H1 (cell line): Measurements from ENCODE around the gene LOX. TPM values are rescaled to one million over a fixed set of nuclear protein-coding genes. Genes with fewer than 3 reads are reported as not detected.

Source experiments
- CTCF ChIA-PET: fragments of 300-600 bp; sonication (Branson Sonifier 250); formaldehyde crosslinking; loops from one replicate; lab custom pipeline; 2021; ENCODE audit not compliant: partially characterized antibody; lab: Charles Lee
- POLR2A ChIA-PET: fragments of 300-600 bp; sonication (Branson Sonifier 250); formaldehyde crosslinking; loops from one replicate; lab custom pipeline; 2021; ENCODE audit warnings: inconsistent platforms; ENCODE audit not compliant: partially characterized antibody; lab: Charles Lee
- DNase-seq, 2 experiments: peaks; one replicate each; pipeline versions ENCODE4 v3.0.0 to v3.0.0-alpha.2; 2010 to 2022; ENCODE audit warnings: low spot score in 2 of 2, low read depth in 1 of 2, mixed read lengths in 1 of 2
- FAIRE-seq: peaks from 2 replicates; lab custom pipeline; 2011; peaks lifted over from hg19 to GRCh38; lab: Jason Lieb, UNC
- H2AFZ ChIP-seq: 2 replicates; pipeline ENCODE4 v1.8.1; 2012; ENCODE audit warnings: low read length, inconsistent platforms
- H2AK5ac ChIP-seq: 2 replicates; pipeline ENCODE4 v1.6.1; 2013; ENCODE audit warnings: low read depth, low read length
- H2BK120ac ChIP-seq: replicated peaks from 2 replicates; pipeline ENCODE3; 2013; ENCODE audit warnings: low read depth, low read length, inconsistent platforms
- H2BK12ac ChIP-seq: 2 replicates; pipeline ENCODE4 v1.6.1; 2013; ENCODE audit warnings: low read depth, low read length
- H2BK15ac ChIP-seq: 2 replicates; pipeline ENCODE4 v1.6.1; 2013; ENCODE audit warnings: low read length
- H2BK20ac ChIP-seq: 2 replicates; pipeline ENCODE4 v1.6.1; 2013; ENCODE audit warnings: low read length
- H2BK5ac ChIP-seq: 2 replicates; pipeline ENCODE4 v1.6.1; 2013; ENCODE audit warnings: low read depth, low read length
- H3K14ac ChIP-seq: 2 replicates; pipeline ENCODE4 v1.6.1; 2013; ENCODE audit warnings: inconsistent platforms; ENCODE audit not compliant: insufficient read length
- H3K18ac ChIP-seq: 2 replicates; pipeline ENCODE4 v1.6.1; 2013; ENCODE audit warnings: low read length; ENCODE audit errors: extremely low read depth
- H3K23ac ChIP-seq: 2 replicates; pipeline ENCODE4 v1.6.1; 2013; ENCODE audit warnings: inconsistent platforms; ENCODE audit not compliant: insufficient read length
- H3K23me2 ChIP-seq: 2 replicates; pipeline ENCODE4 v1.6.1; 2013; ENCODE audit warnings: low read depth, low read length
- H3K27ac ChIP-seq: 2 replicates; pipeline ENCODE4 v1.6.1; 2011; ENCODE audit warnings: low read depth, low read length, inconsistent platforms
- H3K27me3 ChIP-seq, 4 experiments: replicated peaks in 1 of 4; 1 replicate in 1 of 4; 2 replicates in 3 of 4; pipeline versions ENCODE4 v1.6.1 to v1.8.1; 2011 to 2013; ENCODE audit warnings: low read length in 3 of 4, mild to moderate bottlenecking in 3 of 4, inconsistent platforms in 2 of 4, mixed read lengths in 2 of 4, moderate library complexity in 1 of 4; ENCODE audit not compliant: control insufficient read depth in 3 of 4, insufficient read depth in 3 of 4; ENCODE audit errors: extremely low read depth in 1 of 4
- H3K36me3 ChIP-seq, 4 experiments: 2 replicates each; pipeline versions ENCODE4 v1.6.1 to v1.8.1; 2011 to 2013; ENCODE audit warnings: mild to moderate bottlenecking in 4 of 4, low read length in 3 of 4, moderate library complexity in 2 of 4, control low read depth in 1 of 4, inconsistent platforms in 1 of 4; ENCODE audit not compliant: insufficient read depth in 4 of 4, control insufficient read depth in 2 of 4
- H3K4ac ChIP-seq: replicated peaks from 2 replicates; pipeline ENCODE3; 2013; ENCODE audit warnings: low read length, low read depth, mixed read lengths, inconsistent platforms; ENCODE audit not compliant: insufficient read length
- H3K4me1 ChIP-seq, 4 experiments: replicated peaks in 1 of 4; 1 replicate in 1 of 4; 2 replicates in 3 of 4; pipeline versions ENCODE4 v1.6.1 to v1.8.1; 2011 to 2013; ENCODE audit warnings: low read length in 3 of 4, inconsistent platforms in 2 of 4, mixed read lengths in 1 of 4; ENCODE audit not compliant: insufficient read depth in 4 of 4, control insufficient read depth in 3 of 4
- H3K4me2 ChIP-seq, 2 experiments: 2 replicates each; pipeline versions ENCODE4 v1.6.1 to v1.8.1; 2011 to 2013; ENCODE audit warnings: low read depth in 2 of 2, low read length in 2 of 2, control low read depth in 1 of 2, inconsistent platforms in 1 of 2, mild to moderate bottlenecking in 1 of 2; ENCODE audit not compliant: insufficient read depth in 1 of 2
- H3K4me3 ChIP-seq, 4 experiments: fragments of 200-600, 300-600 bp in 1 of 4; sonication (generic), shearing (Covaris generic), sonication (Bioruptor Twin) in 1 of 4; 2 replicates each; pipeline versions ENCODE4 v1.5.1 to v1.8.1; 2011 to 2016; ENCODE audit warnings: low read length in 4 of 4, low read depth in 3 of 4, control low read depth in 2 of 4, inconsistent platforms in 2 of 4, mild to moderate bottlenecking in 2 of 4, mixed read lengths in 1 of 4, moderate library complexity in 1 of 4; ENCODE audit not compliant: insufficient read depth in 2 of 4; ENCODE audit errors: extremely low read depth in 1 of 4
- H3K56ac ChIP-seq: replicated peaks from 2 replicates; pipeline ENCODE3; 2013; ENCODE audit warnings: low read depth, mild to moderate bottlenecking, mixed read lengths, low read length, inconsistent platforms; ENCODE audit not compliant: insufficient read length
- H3K79me1 ChIP-seq: 2 replicates; pipeline ENCODE4 v1.6.1; 2013; ENCODE audit warnings: low read depth, low read length, control low read depth
- H3K79me2 ChIP-seq, 2 experiments: 2 replicates each; pipeline versions ENCODE4 v1.6.1 to v1.8.1; 2012 to 2013; ENCODE audit warnings: low read length in 2 of 2, mild to moderate bottlenecking in 2 of 2, inconsistent platforms in 1 of 2; ENCODE audit not compliant: insufficient read depth in 2 of 2, control insufficient read depth in 1 of 2
- H3K9ac ChIP-seq, 4 experiments: replicated peaks in 1 of 4; 1 replicate in 1 of 4; 2 replicates in 3 of 4; pipeline versions ENCODE4 v1.6.1 to v1.8.1; 2011 to 2013; ENCODE audit warnings: low read depth in 3 of 4, low read length in 3 of 4, control low read depth in 2 of 4, mild to moderate bottlenecking in 2 of 4, moderate library complexity in 2 of 4, inconsistent platforms in 1 of 4; ENCODE audit errors: extremely low read depth in 1 of 4
- H3K9me3 ChIP-seq, 2 experiments: 2 replicates each; pipeline versions ENCODE4 v1.6.1 to v1.8.1; 2012 to 2013; ENCODE audit warnings: mild to moderate bottlenecking in 2 of 2, moderate library complexity in 2 of 2, control low read depth in 1 of 2, inconsistent platforms in 1 of 2, low read depth in 1 of 2, low read length in 1 of 2, mixed read lengths in 1 of 2; ENCODE audit not compliant: insufficient read depth in 2 of 2
- H4K20me1 ChIP-seq, 2 experiments: replicated peaks in 1 of 2; 2 replicates each; pipeline versions ENCODE3 to v1.8.1; 2011 to 2013; ENCODE audit warnings: inconsistent platforms in 2 of 2, low read length in 2 of 2, mild to moderate bottlenecking in 1 of 2; ENCODE audit not compliant: insufficient read depth in 2 of 2, control insufficient read depth in 1 of 2
- H4K5ac ChIP-seq: 2 replicates; pipeline ENCODE4 v1.6.1; 2013; ENCODE audit warnings: low read length, low read depth, mixed read lengths, inconsistent platforms; ENCODE audit not compliant: insufficient read length
- H4K8ac ChIP-seq: 2 replicates; pipeline ENCODE4 v1.8.0; 2013; ENCODE audit warnings: mild to moderate bottlenecking, moderate library complexity, low read length, inconsistent platforms; ENCODE audit not compliant: insufficient read depth; ENCODE audit errors: extremely low read depth
- H4K91ac ChIP-seq: replicated peaks from 2 replicates; pipeline ENCODE3; 2013; ENCODE audit warnings: low read length, mixed read lengths, inconsistent platforms; ENCODE audit not compliant: insufficient read length
- ATF2 ChIP-seq: IDR thresholded peaks from 2 replicates; pipeline ENCODE4 v1.6.1; 2012; ENCODE audit warnings: low read length, inconsistent platforms
- CBX8 ChIP-seq: fragments of 300-800, 300-1000 bp; sonication (generic); IDR thresholded peaks from 2 replicates; pipeline ENCODE4 v1.7.1; 2016; ENCODE audit warnings: low read depth, low read length, borderline replicate concordance
- HDAC6 ChIP-seq: IDR thresholded peaks from one replicate; pipeline ENCODE4 v1.7.1; 2012; ENCODE audit warnings: low read depth, mild to moderate bottlenecking, inconsistent platforms, low read length, moderate library complexity
- POU5F1 ChIP-seq: IDR thresholded peaks from 2 replicates; pipeline ENCODE4 v1.6.1; 2011; ENCODE audit warnings: low read depth, mild to moderate bottlenecking, low read length, moderate library complexity
- WGBS, 2 experiments: shearing (Covaris generic) in 1 of 2; methylation state at CpG; one replicate each; pipeline versions ENCODE4 v1.1.6 to v1.1.7; 2013 to 2015; ENCODE audit warnings: low lambda C conversion rate in 2 of 2, mixed read lengths in 2 of 2, inconsistent platforms in 1 of 2, low coverage in 1 of 2, missing lambda C conversion rate in 1 of 2; ENCODE audit not compliant: insufficient replicate concordance in 2 of 2, insufficient coverage in 1 of 2, insufficient read length in 1 of 2; ENCODE audit errors: extremely low coverage in 1 of 2, missing lambda C conversion rate in 1 of 2; 5-methylcytosine and 5-hydroxymethylcytosine counted together
- polyA plus RNA-seq, 7 experiments: library from polyadenylated mRNA; depleted of rRNA in 3 of 7; stranded (reverse) in 5 of 7; unstranded in 2 of 7; fragments of >200 nt in 5 of 7; fragments of 200-250 nt in 2 of 7; gene quantifications; 1 replicate in 5 of 7; 2 replicates in 1 of 7; 4 replicates in 1 of 7; pipeline versions ENCODE4 v1.2.1 to v1.2.3, GENCODE V29; 2011 to 2013; ENCODE audit warnings: missing spikeins in 2 of 7, mixed read lengths in 2 of 7
- total RNA-seq: library from RNA; stranded (reverse); fragmentation: NEBNext Ultra II Directional; extraction: Animal tissue kit (Norgen Biotek cat#: 25700); gene quantifications from 2 replicates; pipeline ENCODE4 v1.2.1, GENCODE V29; 2021

LOX gene
- total and polyA plus RNA-seq, 2 of the 8 experiments (the other 6 are each of a cell fraction or from before 2014, with no cell fraction given), result 1.1 to 2.2 TPM

DNA sequence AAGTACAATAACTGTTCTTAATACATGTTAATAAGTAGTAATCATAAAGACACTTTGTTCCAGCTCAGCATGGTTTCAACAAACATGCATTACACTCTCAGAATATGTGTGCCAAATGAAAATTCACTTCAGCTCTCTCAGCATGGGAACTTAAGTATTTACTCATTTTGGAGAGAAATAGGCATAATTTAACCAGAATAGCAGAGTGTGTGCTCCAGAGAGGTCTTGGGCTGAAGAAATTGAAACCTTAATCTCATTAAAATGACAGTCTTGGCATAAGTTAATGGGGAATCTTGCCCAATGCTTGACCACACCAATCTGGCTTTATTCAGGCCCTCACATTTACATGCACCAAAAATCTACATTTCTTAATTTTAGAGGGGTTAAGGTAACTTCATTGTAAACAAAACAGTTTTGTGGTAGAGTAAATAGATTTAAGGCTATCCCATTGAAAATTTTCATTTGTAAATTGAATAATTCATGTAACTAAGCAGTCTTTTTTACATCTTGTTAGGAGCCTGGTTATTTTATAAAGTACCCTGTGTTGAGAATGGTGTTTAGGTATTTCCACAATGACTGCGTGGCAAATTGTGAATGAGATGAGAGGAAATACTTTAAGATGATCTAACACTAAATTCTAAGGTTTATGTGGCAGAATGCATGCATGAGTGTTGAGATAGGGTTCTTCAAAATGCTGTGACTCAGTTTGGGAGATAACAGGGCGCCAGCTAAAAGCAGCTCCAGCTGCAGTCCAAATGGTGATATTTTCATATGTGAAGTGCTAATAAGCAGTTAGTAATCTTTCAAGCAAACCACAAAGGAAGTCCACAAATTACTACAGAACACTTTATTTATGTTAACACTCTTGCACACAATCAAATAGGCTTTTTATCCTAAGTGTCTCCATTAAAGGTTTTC lies 11.3 kb upstream of the LOX start:
- H3K79me2 ChIP-seq, result no peaks in the 10 kb centered on the region
- H3K18ac ChIP-seq, result no peak overlapping the region
- 78% methylated on average over 2 of the region's 2 CpGs; no CpG with 5 or more reads in 1 of the 2 experiments for WGBS, 2 experiments
- no peak overlapping the region for H2BK120ac ChIP-seq
- no peak overlapping the region for H3K4me3 ChIP-seq
- TF ChIP-seq POU5F1 (no peak), HDAC6 (no peak), CBX8 (no peak), ATF2 (no peak)
- no peak overlapping the region for H2BK20ac ChIP-seq
- DNase-seq, result no peak
- H3K4me1 ChIP-seq, result no peaks in the 10 kb centered on the region
- H3K4me2 ChIP-seq, result no peak overlapping the region
- H2AK5ac ChIP-seq, result no peak overlapping the region
- H3K9ac ChIP-seq, result no peak overlapping the region
- no peaks in the 10 kb centered on the region for H3K27me3 ChIP-seq
- H4K91ac ChIP-seq, result no peak overlapping the region
- no peak overlapping the region for H2BK5ac ChIP-seq
- H3K14ac ChIP-seq, result no peak overlapping the region
- no peak overlapping the region for H3K56ac ChIP-seq
- H2AFZ ChIP-seq, result no peak overlapping the region
- H3K23me2 ChIP-seq, result no peaks in the 10 kb centered on the region
- H4K5ac ChIP-seq, result no peak overlapping the region
- H4K8ac ChIP-seq, result no peak overlapping the region
- H3K27ac ChIP-seq, result no peak overlapping the region
- ChIA-PET CTCF (interaction anchor here (0.5 to 8.7 kb wide), 3 partner anchors 10 to 244 kb away, joined by 3 to 78 read pairs (median 3); no protein-coding TSS in a partner anchor), POLR2A (interaction anchor here (0.7 kb wide), 1 partner anchor 12 kb away, joined by 3 read pairs; no protein-coding TSS in a partner anchor)
- H3K36me3 ChIP-seq, result no peaks in the 10 kb centered on the region
- H4K20me1 ChIP-seq, result no peaks in the 10 kb centered on the region
- no peak for FAIRE-seq
- no peak overlapping the region for H2BK12ac ChIP-seq
- no peaks in the 10 kb centered on the region for H3K9me3 ChIP-seq
- no peak overlapping the region for H3K23ac ChIP-seq
- H2BK15ac ChIP-seq, result no peak overlapping the region
- no peak overlapping the region for H3K4ac ChIP-seq
- no peaks in the 10 kb centered on the region for H3K79me1 ChIP-seq
